ENCODE measurements around the gene RNF8.

Gene RNF8

GRCh38 chr6:37357860-37358259, 4.1 kb downstream of the RNF8 start:
- peaks cover 35% of the 10 kb centered on the region for H3K4me1 Mint-ChIP-seq
- peak overlapping the region in 1 of 3 experiments; percentile 11 for H3K4me3 Mint-ChIP-seq
- H3K36me3 Mint-ChIP-seq (ENCODE audit: low read depth), result peaks cover 3% of the 10 kb centered on the region
- no peak overlapping the region for H3K27ac Mint-ChIP-seq
- no peaks in the 10 kb centered on the region for H3K9me3 Mint-ChIP-seq
- no peak for TF ChIP-seq CTCF (IDR thresholded peaks at IDR 0.05; ENCODE audit: unreplicated experiment in 3 of 3)
- H3K27me3 Mint-ChIP-seq (ENCODE audit: low read depth), result no peaks in the 10 kb centered on the region

GRCh38 chr6:37359039-37359438, 5.3 kb downstream of the RNF8 start:
- no peak for TF ChIP-seq CTCF (IDR thresholded peaks at IDR 0.05; ENCODE audit: unreplicated experiment in 3 of 3)
- Mint-ChIP-seq H3K4me3 (no peak overlapping the region), H3K27ac (peak overlapping the region in 2 of 3 experiments; percentile 51 to 64), H3K36me3 (ENCODE audit: low read depth) (peaks cover 3% of the 10 kb centered on the region), H3K27me3 (ENCODE audit: low read depth) (no peaks in the 10 kb centered on the region), H3K4me1 (peaks cover 35% of the 10 kb centered on the region), H3K9me3 (no peaks in the 10 kb centered on the region)

GRCh38 chr6:37362101-37362828, 8.5 kb downstream of the RNF8 start:
- no peaks in the 10 kb centered on the region for H3K9me3 Mint-ChIP-seq
- no peak overlapping the region for H3K4me3 Mint-ChIP-seq
- H3K4me1 Mint-ChIP-seq, result peaks cover 32% of the 10 kb centered on the region
- H3K27me3 Mint-ChIP-seq (ENCODE audit: low read depth), result no peaks in the 10 kb centered on the region
- no peak for TF ChIP-seq CTCF (IDR thresholded peaks at IDR 0.05; ENCODE audit: unreplicated experiment in 3 of 3)
- peaks cover 3% of the 10 kb centered on the region for H3K36me3 Mint-ChIP-seq (ENCODE audit: low read depth)
- H3K27ac Mint-ChIP-seq, result no peak overlapping the region

DNA sequence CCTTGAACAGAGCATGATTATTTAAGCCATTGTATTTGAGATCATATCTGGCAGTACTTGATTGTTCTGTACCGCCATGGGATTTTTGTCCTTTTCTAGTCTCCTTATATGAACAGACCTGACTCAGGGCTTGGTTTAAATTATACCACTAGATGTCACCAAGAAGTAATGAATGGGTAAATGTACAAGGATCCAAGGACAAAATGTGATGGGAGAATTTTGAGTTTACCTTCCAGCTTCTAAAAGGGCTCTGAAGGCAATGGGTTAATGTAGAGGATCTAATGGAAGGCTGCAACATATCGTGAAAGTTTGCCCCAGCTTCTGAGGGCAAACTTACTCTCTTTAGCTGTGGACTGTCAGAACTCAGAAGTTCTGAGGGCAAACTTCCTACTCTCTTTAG, 12.0 kb downstream of the RNF8 start:
- no peak overlapping the region for H3K4me3 Mint-ChIP-seq

GRCh38 chr6:37366910-37367309, 13.1 kb downstream of the RNF8 start:
- H3K4me3 Mint-ChIP-seq, result no peak overlapping the region
- TF ChIP-seq CTCF (IDR thresholded peaks at IDR 0.05; ENCODE audit: unreplicated experiment in 3 of 3), result no peak
- no peaks in the 10 kb centered on the region for H3K9me3 Mint-ChIP-seq
- peaks cover 27% of the 10 kb centered on the region for H3K36me3 Mint-ChIP-seq (ENCODE audit: low read depth)
- peaks cover 50% of the 10 kb centered on the region for H3K4me1 Mint-ChIP-seq
- peak overlapping the region; percentile 1 to 20 (median 5) for H3K27ac Mint-ChIP-seq
- no peaks in the 10 kb centered on the region for H3K27me3 Mint-ChIP-seq (ENCODE audit: low read depth)

More for the DNA sequence above, 12.0 kb downstream of the RNF8 start:
- Mint-ChIP-seq H3K36me3 (ENCODE audit: low read depth) (peaks cover 28% of the 10 kb centered on the region), H3K27ac (peak overlapping the region in 2 of 3 experiments; percentile 5 to 40), H3K27me3 (ENCODE audit: low read depth) (no peaks in the 10 kb centered on the region), H3K9me3 (no peaks in the 10 kb centered on the region), H3K4me1 (peaks cover 41% of the 10 kb centered on the region)
- peak in 2 of 3 experiments; percentile 25 to 30 for TF ChIP-seq CTCF (IDR thresholded peaks at IDR 0.05; ENCODE audit: unreplicated experiment in 3 of 3)

GRCh38 chr6:37368961-37369320, 15.2 kb downstream of the RNF8 start:
- no peak for TF ChIP-seq CTCF (IDR thresholded peaks at IDR 0.05; ENCODE audit: unreplicated experiment in 3 of 3)
- H3K4me1 Mint-ChIP-seq, result peaks cover 50% of the 10 kb centered on the region
- H3K9me3 Mint-ChIP-seq, result no peaks in the 10 kb centered on the region
- H3K27me3 Mint-ChIP-seq (ENCODE audit: low read depth), result no peaks in the 10 kb centered on the region
- no peak overlapping the region for H3K4me3 Mint-ChIP-seq
- peaks cover 27% of the 10 kb centered on the region for H3K36me3 Mint-ChIP-seq (ENCODE audit: low read depth)
- H3K27ac Mint-ChIP-seq, result no peak overlapping the region
